OCI-LY3 (cell line): ENCODE data around the gene PARG.
"Not testable (repeated sequence)": the region's sequence is repeated elsewhere in the genome, so short reads cannot be mapped to it uniquely, and the experiment has no call there.

Experiments used
- H2AFZ ChIP-seq: fragments of 200-600, 300-600 bp; shearing (Covaris generic); 2 replicates; pipeline ENCODE4 v1.6.0; 2014; ENCODE audit warnings: antibody characterized with exemption, low read depth, low read length
- H3K27ac ChIP-seq: fragments of 200-600, 300-600 bp; sonication (generic); 2 replicates; pipeline ENCODE4 v1.5.1; 2014; ENCODE audit warnings: mild to moderate bottlenecking, low read length, moderate library complexity, mixed read lengths
- H3K27me3 ChIP-seq: fragments of 200-600, 300-600 bp; sonication (generic); 2 replicates; pipeline ENCODE4 v1.6.1; 2014; ENCODE audit warnings: low read depth, low read length, mixed read lengths
- H3K36me3 ChIP-seq: fragments of 200-600, 300-600 bp; sonication (generic); replicated peaks from 2 replicates; pipeline ENCODE3; 2014; ENCODE audit warnings: low read depth, low read length, mixed read lengths
- H3K4me1 ChIP-seq: fragments of 300-600, 200-600 bp; sonication (generic); 2 replicates; pipeline ENCODE4 v1.6.1; 2014; ENCODE audit warnings: low read length, mixed read lengths
- H3K4me2 ChIP-seq: fragments of 200-600, 300-600 bp; sonication (generic); 2 replicates; pipeline ENCODE4 v1.6.1; 2014; ENCODE audit warnings: low read length, mixed read lengths
- H3K4me3 ChIP-seq: fragments of 300-600, 200-600 bp; sonication (generic); 2 replicates; pipeline ENCODE4 v1.5.1; 2014; ENCODE audit warnings: antibody characterized with exemption, mild to moderate bottlenecking, low read length, moderate library complexity
- H3K79me2 ChIP-seq: fragments of 300-600, 200-600 bp; shearing (Covaris generic); 2 replicates; pipeline ENCODE4 v1.6.1; 2014; ENCODE audit warnings: mild to moderate bottlenecking, low read length, mixed read lengths
- H3K9ac ChIP-seq: fragments of 300-600, 200-600 bp; shearing (Covaris generic); 2 replicates; pipeline ENCODE4 v1.6.0; 2014; ENCODE audit warnings: mild to moderate bottlenecking, low read length, moderate library complexity
- H3K9me3 ChIP-seq: fragments of 200-600, 300-600 bp; shearing (Covaris generic); 2 replicates; pipeline ENCODE4 v1.6.1; 2014; ENCODE audit warnings: low read length, mixed read lengths; ENCODE audit not compliant: insufficient read depth
- H4K20me1 ChIP-seq: fragments of 200-600, 300-600 bp; sonication (generic); 2 replicates; pipeline ENCODE4 v1.6.1; 2016; ENCODE audit warnings: low read length, mixed read lengths; ENCODE audit not compliant: insufficient read depth

Gene PARG

DNA sequence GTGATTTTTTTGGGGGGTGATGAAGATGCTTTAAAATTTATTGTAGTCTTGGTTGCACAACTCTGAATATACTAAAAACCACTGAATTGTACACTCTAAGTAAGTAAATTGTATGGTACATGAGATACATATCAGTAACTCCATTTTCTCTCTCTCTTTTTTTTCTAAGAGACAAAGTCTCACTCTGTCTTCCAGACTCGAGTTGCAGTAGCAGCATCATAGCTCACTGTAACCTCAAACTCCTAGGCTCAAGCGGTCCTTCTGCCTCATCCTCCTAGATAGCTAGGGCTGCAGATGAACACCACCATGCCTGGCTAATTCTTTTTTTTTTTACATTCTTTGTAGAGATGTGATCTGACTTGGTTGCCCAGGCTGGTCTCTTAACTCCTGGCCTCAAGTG lies 6.9 kb upstream of the PARG start:
- not testable (repeated sequence) for H2AFZ ChIP-seq, H3K4me3 ChIP-seq, H3K27me3 ChIP-seq, H3K9me3 ChIP-seq, H3K27ac ChIP-seq, H3K36me3 ChIP-seq, H4K20me1 ChIP-seq, H3K4me1 ChIP-seq, H3K9ac ChIP-seq, H3K4me2 ChIP-seq
- peaks cover 25% of the 10 kb centered on the region for H3K79me2 ChIP-seq

DNA sequence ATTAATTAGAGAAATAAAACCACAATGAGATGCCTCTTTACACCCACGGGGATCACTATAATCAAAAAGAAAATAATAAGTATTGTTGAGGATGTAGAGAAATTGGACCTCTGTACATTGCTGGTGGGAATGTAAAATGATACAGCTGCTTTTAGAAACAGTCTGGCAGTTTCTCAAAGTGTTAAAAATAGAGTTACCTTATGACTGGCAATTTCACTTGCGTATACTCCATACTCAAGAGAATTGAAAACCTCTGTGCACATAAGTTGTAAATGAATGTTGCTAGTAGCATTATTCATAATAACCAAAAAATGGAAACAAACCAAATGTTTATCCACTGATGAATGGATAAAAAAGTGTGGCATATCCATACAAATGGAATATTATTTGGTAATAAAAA lies 6.3 kb upstream of the PARG start:
- not testable (repeated sequence) for H3K36me3 ChIP-seq, H2AFZ ChIP-seq, H3K4me2 ChIP-seq, H4K20me1 ChIP-seq, H3K27me3 ChIP-seq, H3K4me3 ChIP-seq, H3K9me3 ChIP-seq, H3K4me1 ChIP-seq, H3K9ac ChIP-seq, H3K27ac ChIP-seq
- H3K79me2 ChIP-seq, result peaks cover 31% of the 10 kb centered on the region

GRCh38 chr10:49943607-49944006 lies 1.8 kb upstream of the PARG start:
- not testable (repeated sequence) for H3K4me3 ChIP-seq, H3K9ac ChIP-seq

DNA sequence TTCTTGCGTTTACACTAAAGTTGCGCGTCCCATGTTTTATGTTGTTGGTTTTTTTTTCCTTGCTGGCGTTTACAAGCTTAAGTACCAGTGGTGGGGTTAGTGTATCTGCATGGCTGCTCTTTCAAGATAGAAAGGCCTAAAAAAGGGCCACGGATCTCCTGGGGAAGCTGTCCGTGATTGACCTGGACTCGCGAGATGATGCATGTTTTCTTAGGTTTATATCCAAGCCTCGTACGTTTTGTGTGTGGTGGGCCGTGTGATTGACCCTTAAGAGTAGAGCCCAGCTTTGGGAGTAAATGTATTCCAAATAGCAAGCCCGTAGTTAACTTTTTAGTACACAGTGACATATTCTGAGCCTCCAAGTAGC lies 495 bp upstream of the PARG start:
- H3K9me3 ChIP-seq, H4K20me1 ChIP-seq, H2AFZ ChIP-seq, H3K27me3 ChIP-seq, H3K4me1 ChIP-seq, H3K27ac ChIP-seq, H3K36me3 ChIP-seq: not testable (repeated sequence)
- H3K4me3 ChIP-seq, result peak overlapping the region; percentile 91
- peak overlapping the region; percentile 77 for H3K4me2 ChIP-seq
- peaks cover 62% of the 10 kb centered on the region for H3K79me2 ChIP-seq
- H3K9ac ChIP-seq, result peak overlapping the region; percentile 77

More at GRCh38 chr10:49943607-49944006, 1.8 kb upstream of the PARG start:
- not testable (repeated sequence) for H2AFZ ChIP-seq, H3K4me1 ChIP-seq, H4K20me1 ChIP-seq, H3K36me3 ChIP-seq, H3K4me2 ChIP-seq, H3K27ac ChIP-seq, H3K27me3 ChIP-seq, H3K9me3 ChIP-seq
- peaks cover 61% of the 10 kb centered on the region for H3K79me2 ChIP-seq

DNA sequence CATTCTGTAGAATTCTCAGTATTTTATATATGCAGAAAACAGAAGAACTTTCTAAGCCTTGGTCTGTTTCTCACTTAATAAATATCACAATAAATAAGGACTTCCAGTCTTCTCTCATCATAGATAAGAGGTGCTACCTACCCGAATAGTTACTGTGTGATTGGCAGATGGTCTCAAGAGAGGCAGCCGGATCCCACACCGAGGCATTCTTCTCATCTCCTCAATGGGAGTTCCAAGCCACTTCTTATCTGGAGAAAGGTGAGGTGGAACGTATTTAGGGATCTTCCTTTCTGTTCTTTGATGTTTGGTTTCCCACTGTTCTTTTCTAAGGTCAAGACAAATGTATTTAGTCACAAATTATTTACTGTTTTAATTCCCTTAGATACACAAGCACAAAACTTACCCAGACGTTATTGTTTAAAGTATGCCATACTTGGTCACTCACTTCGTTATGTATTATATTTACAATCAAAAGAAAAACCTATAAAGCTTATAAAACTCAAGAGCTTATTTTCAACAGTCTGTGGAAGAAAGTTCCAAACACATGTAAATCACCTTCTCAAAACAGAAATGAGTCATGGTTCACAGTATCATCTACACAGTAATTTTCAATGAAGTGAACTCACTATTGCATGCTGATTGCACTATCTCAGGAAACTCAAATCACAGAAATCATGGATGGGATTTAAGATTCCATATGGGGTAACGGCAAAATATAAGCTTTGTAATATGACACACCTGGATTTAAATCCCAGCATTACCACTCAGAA lies 9.7 kb downstream of the PARG start:
- not testable (repeated sequence) for H3K4me2 ChIP-seq, H3K4me3 ChIP-seq

DNA sequence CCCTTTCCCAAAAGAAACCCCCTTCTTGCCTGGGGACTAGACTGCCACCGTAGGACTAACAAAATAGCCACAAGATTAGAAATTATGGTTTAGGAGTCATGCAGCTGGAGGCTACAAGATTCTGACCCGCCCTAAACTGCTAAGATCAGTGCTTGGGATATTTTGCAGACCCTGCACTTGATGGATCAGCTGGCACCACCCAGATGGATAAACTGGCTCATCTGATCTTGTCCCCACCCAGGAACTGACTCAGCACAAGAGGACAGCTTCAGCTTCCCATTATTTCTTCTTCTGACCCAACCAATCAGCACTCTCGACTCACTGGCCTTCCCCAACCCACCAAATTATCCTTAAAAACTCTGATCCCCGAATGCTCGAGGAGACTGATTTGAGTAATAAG lies 10.6 kb downstream of the PARG start:
- not testable (repeated sequence) for H3K9me3 ChIP-seq, H3K27me3 ChIP-seq, H3K4me1 ChIP-seq, H3K4me3 ChIP-seq, H3K4me2 ChIP-seq, H3K9ac ChIP-seq, H3K27ac ChIP-seq, H3K79me2 ChIP-seq, H2AFZ ChIP-seq, H3K36me3 ChIP-seq, H4K20me1 ChIP-seq

More for the DNA sequence above, 9.7 kb downstream of the PARG start:
- not testable (repeated sequence) for H3K79me2 ChIP-seq, H3K27me3 ChIP-seq, H3K4me1 ChIP-seq, H3K9ac ChIP-seq, H3K27ac ChIP-seq, H2AFZ ChIP-seq, H4K20me1 ChIP-seq, H3K9me3 ChIP-seq, H3K36me3 ChIP-seq

GRCh38 chr10:49923572-49923971 lies 18.3 kb downstream of the PARG start:
- not testable (repeated sequence) for H3K36me3 ChIP-seq, H3K79me2 ChIP-seq, H3K27ac ChIP-seq, H3K27me3 ChIP-seq, H3K9me3 ChIP-seq, H3K4me1 ChIP-seq, H3K9ac ChIP-seq, H3K4me3 ChIP-seq, H2AFZ ChIP-seq, H3K4me2 ChIP-seq, H4K20me1 ChIP-seq

GRCh38 chr10:49922041-49922440 lies 19.8 kb downstream of the PARG start:
- H3K4me3 ChIP-seq, H3K27me3 ChIP-seq, H2AFZ ChIP-seq, H3K27ac ChIP-seq, H3K79me2 ChIP-seq, H3K36me3 ChIP-seq, H3K4me1 ChIP-seq, H4K20me1 ChIP-seq, H3K9ac ChIP-seq, H3K4me2 ChIP-seq, H3K9me3 ChIP-seq: not testable (repeated sequence)

DNA sequence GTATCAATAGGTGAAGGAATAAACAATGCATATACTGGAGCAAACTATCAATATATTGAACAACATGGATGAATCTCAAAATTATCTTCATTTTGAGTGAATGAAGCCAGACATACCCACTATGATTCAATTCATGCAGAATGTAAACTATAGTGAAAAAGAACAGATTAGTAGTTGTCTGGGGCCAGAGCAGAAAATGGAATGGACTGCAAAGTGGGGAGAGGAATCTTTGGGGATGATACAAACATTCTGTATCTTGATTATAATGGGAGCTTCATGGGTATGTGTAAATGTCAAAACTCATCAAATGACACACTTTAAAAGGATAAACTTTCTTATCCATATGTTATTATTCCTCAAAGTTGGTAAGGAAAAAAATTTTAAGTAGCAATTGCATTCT lies 23.9 kb downstream of the PARG start:
- not testable (repeated sequence) for H3K27ac ChIP-seq, H3K4me2 ChIP-seq, H3K4me3 ChIP-seq, H2AFZ ChIP-seq, H3K36me3 ChIP-seq, H3K79me2 ChIP-seq, H3K9me3 ChIP-seq, H3K27me3 ChIP-seq, H4K20me1 ChIP-seq, H3K9ac ChIP-seq, H3K4me1 ChIP-seq

GRCh38 chr10:49916451-49916850 lies 25.4 kb downstream of the PARG start:
- not testable (repeated sequence) for H3K4me1 ChIP-seq

More at GRCh38 chr10:49916451-49916850, 25.4 kb downstream of the PARG start:
- H3K27ac ChIP-seq, H3K27me3 ChIP-seq, H3K9me3 ChIP-seq, H3K4me3 ChIP-seq, H3K4me2 ChIP-seq, H3K9ac ChIP-seq, H4K20me1 ChIP-seq, H3K79me2 ChIP-seq, H3K36me3 ChIP-seq, H2AFZ ChIP-seq: not testable (repeated sequence)
